Vagina (tissue), 2 donors: ENCODE data around the gene MCOLN1. TPM values are rescaled to one million over a fixed set of nuclear protein-coding genes. Genes with fewer than 3 reads are reported as not detected.

Experiments used
- DNase-seq, 2 donors: peaks; one replicate each; pipeline ENCODE4 v3.0.0-alpha.2; 2017; ENCODE audit errors: extremely low spot score in 2 of 2
- H3K27ac ChIP-seq: fragments of 200-600 bp; sonication (generic); one replicate; pipeline ENCODE4 v1.5.1; 2019
- H3K27me3 ChIP-seq: fragments of 200-600 bp; sonication (generic); one replicate; pipeline ENCODE4 v1.5.1; 2019
- H3K36me3 ChIP-seq, 2 donors: fragments of 200-600 bp; sonication (generic); one replicate each; pipeline ENCODE4 v1.5.1; 2017 to 2019
- H3K4me1 ChIP-seq: fragments of 200-600 bp; sonication (generic); one replicate; pipeline ENCODE4 v1.5.1; 2019
- H3K4me3 ChIP-seq, 2 donors: fragments of 200-600 bp; sonication (generic); 1 replicate in 1 of 2; 2 replicates in 1 of 2; pipeline ENCODE4 v1.5.1; 2016 to 2019
- H3K9me3 ChIP-seq: fragments of 200-600 bp; sonication (generic); one replicate; pipeline ENCODE4 v1.5.1; 2019
- CTCF ChIP-seq, 3 experiments: fragments of 450-650 bp in 2 of 3; fragments of 200-600 bp in 1 of 3; sonication (generic) in 1 of 3; IDR thresholded peaks; one replicate each; pipeline ENCODE4 v1.5.1; 2017 to 2019; ENCODE audit warnings: antibody characterized with exemption in 3 of 3, mild to moderate bottlenecking in 2 of 3, moderate library complexity in 2 of 3
- POLR2A ChIP-seq, 2 donors: fragments of 450-650 bp; IDR thresholded peaks; one replicate each; pipeline ENCODE4 v1.6.1; 2017; ENCODE audit warnings: antibody characterized with exemption in 2 of 2, mild to moderate bottlenecking in 2 of 2, moderate library complexity in 2 of 2
- POLR2AphosphoS5 ChIP-seq, 2 donors: sonication (generic); formaldehyde crosslinking; IDR thresholded peaks; one replicate each; pipeline ENCODE4 v1.9.0; 2017; ENCODE audit warnings: antibody characterized with exemption in 2 of 2, mild to moderate bottlenecking in 2 of 2, low read depth in 1 of 2; ENCODE audit not compliant: insufficient read depth in 1 of 2
- intact Hi-C: fragments of 100-400 bp; cut with DNase I; formaldehyde crosslinking; loops from one replicate; pipeline ENCODE4 v1.15.1; 2023
- total RNA-seq: library from RNA; depleted of rRNA; stranded (reverse); fragments of >200 nt; gene quantifications from one replicate; pipeline ENCODE4 v1.2.3, GENCODE V29; 2016

MCOLN1 gene
- total RNA-seq, 1 donor from 2014 or later = 20.4 TPM

GRCh38 chr19:7519361-7520130, 2.9 kb upstream of the MCOLN1 start:
- TF ChIP-seq POLR2A (IDR thresholded peaks at IDR 0.05) (no peak), POLR2AphosphoS5 (IDR thresholded peaks at IDR 0.05; ENCODE audit: insufficient read depth in 1 of 2, low read depth in 1 of 2) (no peak), CTCF (IDR thresholded peaks at IDR 0.05) (no peak)
- intact Hi-C loops = loop anchor here (1.0 to 10.0 kb wide), 2 partner anchors 13 to 125 kb away; no protein-coding TSS in a partner anchor
- no peak for DNase-seq
- H3K9me3 ChIP-seq = no peaks in the 10 kb centered on the region
- peaks cover 0 to 7% of the 10 kb centered on the region in 2 donors for H3K36me3 ChIP-seq
- peaks cover 37% of the 10 kb centered on the region for H3K4me1 ChIP-seq
- H3K27me3 ChIP-seq = no peaks in the 10 kb centered on the region
- no peak overlapping the region for H3K4me3 ChIP-seq
- H3K27ac ChIP-seq = no peak overlapping the region

DNA sequence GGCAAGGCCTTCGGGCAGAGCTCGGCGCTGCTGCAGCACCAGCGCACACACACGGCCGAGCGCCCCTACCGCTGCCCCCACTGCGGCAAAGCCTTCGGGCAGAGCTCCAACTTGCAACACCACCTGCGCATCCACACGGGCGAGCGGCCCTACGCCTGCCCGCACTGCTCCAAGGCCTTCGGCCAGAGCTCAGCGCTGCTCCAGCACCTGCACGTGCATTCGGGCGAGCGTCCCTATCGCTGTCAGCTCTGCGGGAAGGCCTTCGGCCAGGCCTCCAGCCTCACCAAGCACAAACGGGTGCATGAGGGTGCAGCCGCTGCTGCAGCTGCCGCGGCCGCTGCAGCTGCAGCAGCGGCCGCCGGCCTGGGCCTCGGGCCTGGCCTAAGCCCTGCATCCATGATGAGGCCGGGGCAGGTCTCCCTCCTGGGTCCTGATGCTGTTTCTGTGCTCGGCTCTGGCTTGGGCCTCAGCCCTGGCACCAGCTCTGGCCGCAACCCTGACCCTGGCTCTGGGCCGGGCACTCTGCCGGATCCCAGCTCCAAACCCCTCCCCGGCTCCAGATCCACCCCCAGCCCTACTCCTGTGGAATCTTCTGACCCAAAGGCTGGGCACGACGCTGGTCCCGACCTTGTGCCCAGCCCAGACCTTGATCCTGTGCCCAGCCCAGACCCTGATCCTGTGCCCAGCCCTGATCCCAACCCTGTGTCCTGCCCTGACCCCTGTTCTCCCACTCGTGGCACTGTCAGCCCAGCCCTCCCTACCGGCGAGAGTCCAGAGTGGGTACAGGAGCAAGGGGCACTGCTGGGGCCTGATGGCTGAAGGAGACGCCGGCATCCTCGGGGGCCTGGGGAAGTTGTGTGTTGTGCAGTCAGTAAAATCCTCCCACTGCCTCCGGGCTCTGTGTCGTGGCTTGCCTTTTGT, 2.0 kb upstream of the MCOLN1 start:
- intact Hi-C loops = loop anchor here (10.0 kb wide), 1 partner anchor 126 kb away; no protein-coding TSS in a partner anchor
- Histone ChIP-seq H3K4me3 (no peak overlapping the region), H3K27me3 (no peaks in the 10 kb centered on the region), H3K27ac (no peak overlapping the region), H3K4me1 (peaks cover 37% of the 10 kb centered on the region), H3K36me3 (peaks cover 0 to 7% of the 10 kb centered on the region in 2 donors), H3K9me3 (no peaks in the 10 kb centered on the region)
- TF ChIP-seq POLR2AphosphoS5 (IDR thresholded peaks at IDR 0.05; ENCODE audit: insufficient read depth in 1 of 2, low read depth in 1 of 2) (no peak), POLR2A (IDR thresholded peaks at IDR 0.05) (no peak), CTCF (IDR thresholded peaks at IDR 0.05) (no peak)
- no peak for DNase-seq

DNA sequence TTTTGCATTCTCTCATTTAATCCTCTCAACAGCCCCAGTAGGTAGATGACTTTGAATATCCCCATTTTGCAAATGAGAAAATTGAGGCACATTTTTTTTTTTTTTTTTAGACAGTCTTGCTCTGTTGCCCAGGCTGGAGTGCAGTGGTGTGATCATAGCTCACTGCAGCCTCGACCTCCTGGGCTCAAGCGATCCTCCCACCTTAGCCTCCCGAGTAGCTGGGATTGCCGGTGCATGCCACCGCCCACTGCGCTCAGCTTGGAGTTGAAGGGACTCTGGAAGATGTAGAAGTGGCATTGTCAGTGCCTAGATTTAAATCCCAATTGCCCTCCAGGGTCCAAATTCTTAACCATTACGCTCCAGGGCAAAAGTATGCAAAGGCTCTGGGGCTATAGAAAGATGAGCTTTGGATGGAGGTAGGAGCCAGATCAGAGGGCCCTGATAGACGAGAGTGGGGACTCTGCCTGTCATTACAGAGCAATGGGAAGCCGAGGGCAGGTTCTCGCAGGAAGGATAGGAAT, 813 bp upstream of the MCOLN1 start:
- Histone ChIP-seq H3K9me3 (no peaks in the 10 kb centered on the region), H3K27me3 (no peaks in the 10 kb centered on the region), H3K36me3 (peaks cover 4 to 15% of the 10 kb centered on the region in 2 donors), H3K4me3 (peak overlapping the region; percentile 58 to 74), H3K4me1 (peaks cover 33% of the 10 kb centered on the region), H3K27ac (peak overlapping the region; percentile 77)
- intact Hi-C loops = loop anchor here (10.0 kb wide), 1 partner anchor 127 kb away; no protein-coding TSS in a partner anchor
- TF ChIP-seq POLR2AphosphoS5 (IDR thresholded peaks at IDR 0.05; ENCODE audit: insufficient read depth in 1 of 2, low read depth in 1 of 2) = no peak
- TF ChIP-seq POLR2A (IDR thresholded peaks at IDR 0.05) = no peak
- TF ChIP-seq CTCF (IDR thresholded peaks at IDR 0.05) = no peak
- no peak for DNase-seq

GRCh38 chr19:7522923-7523667, 671 bp downstream of the MCOLN1 start:
- H3K27ac ChIP-seq = peak overlapping the region; percentile 67
- peak overlapping the region; percentile 58 to 74 for H3K4me3 ChIP-seq
- H3K4me1 ChIP-seq = peaks cover 23% of the 10 kb centered on the region
- intact Hi-C loops = loop anchor here (10.0 kb wide), 1 partner anchor 128 kb away; no protein-coding TSS in a partner anchor
- H3K27me3 ChIP-seq = no peaks in the 10 kb centered on the region
- no peaks in the 10 kb centered on the region for H3K9me3 ChIP-seq
- peaks cover 4 to 20% of the 10 kb centered on the region in 2 donors for H3K36me3 ChIP-seq
- no peak for TF ChIP-seq POLR2A (IDR thresholded peaks at IDR 0.05)
- no peak for DNase-seq
